ENCODE results near the gene TGFBR3.

DNA sequence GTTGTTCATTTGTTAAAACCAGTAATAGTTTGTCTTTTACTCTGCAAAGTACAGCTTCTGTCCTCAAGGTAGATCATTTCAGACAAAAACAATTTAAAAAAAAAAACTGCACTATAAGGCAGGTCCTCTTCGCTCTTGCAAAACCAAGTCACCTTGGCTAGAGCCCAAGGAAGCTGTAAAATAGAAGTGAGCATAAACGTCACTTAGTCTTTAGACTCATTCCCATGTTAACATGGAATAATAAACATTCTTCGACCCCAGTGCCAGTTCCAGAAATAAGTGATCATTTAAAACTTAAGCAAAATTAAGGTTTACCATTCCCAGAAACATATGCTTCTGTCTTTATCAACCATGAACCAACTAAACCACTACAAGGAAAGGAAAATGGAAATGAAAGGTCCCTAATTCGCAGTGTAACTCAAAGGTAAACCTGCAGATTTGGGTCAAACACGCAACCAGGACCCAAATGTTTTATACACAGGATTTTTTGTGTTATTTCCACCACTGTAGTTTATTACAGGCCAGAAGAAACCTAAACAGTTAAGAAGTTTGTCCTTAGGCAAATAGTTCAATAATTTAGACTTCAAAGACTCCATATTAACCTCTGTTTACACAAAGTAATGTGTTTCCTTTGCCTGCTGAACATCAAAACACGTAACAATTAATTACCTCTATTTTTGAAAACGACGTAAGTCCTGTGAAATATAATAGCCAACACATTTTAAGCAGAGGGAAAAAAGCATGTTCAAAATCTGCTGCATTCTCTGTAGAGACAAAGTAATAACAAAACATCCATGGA, 54.6 kb downstream of the TGFBR3 start:
- TF ChIP-seq, protein P1, sequence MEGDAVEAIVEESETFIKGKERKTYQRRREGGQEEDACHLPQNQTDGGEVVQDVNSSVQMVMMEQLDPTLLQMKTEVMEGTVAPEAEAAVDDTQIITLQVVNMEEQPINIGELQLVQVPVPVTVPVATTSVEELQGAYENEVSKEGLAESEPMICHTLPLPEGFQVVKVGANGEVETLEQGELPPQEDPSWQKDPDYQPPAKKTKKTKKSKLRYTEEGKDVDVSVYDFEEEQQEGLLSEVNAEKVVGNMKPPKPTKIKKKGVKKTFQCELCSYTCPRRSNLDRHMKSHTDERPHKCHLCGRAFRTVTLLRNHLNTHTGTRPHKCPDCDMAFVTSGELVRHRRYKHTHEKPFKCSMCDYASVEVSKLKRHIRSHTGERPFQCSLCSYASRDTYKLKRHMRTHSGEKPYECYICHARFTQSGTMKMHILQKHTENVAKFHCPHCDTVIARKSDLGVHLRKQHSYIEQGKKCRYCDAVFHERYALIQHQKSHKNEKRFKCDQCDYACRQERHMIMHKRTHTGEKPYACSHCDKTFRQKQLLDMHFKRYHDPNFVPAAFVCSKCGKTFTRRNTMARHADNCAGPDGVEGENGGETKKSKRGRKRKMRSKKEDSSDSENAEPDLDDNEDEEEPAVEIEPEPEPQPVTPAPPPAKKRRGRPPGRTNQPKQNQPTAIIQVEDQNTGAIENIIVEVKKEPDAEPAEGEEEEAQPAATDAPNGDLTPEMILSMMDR (IDR thresholded peaks at IDR 0.05) = no peak
- TF ChIP-seq EP300 (IDR thresholded peaks at IDR 0.05) (no peak), POLR2A (IDR thresholded peaks at IDR 0.05) (no peak)
